HG03521 (cell line): ENCODE data around the gene CARMIL1.
"Not testable (repeated sequence)": the region's sequence is repeated elsewhere in the genome, so short reads cannot be mapped to it uniquely, and the experiment has no call there.

Experiments used
- ATAC-seq: cut with Tn5 transposase; IDR thresholded peaks from one replicate; pipeline ENCODE4 v1.9.1; 2021; ENCODE audit warnings: mild to moderate bottlenecking, moderate library complexity; ENCODE audit not compliant: unreplicated experiment

CARMIL1 gene

GRCh38 chr6:25275436-25275835 is 3.7 kb upstream of the CARMIL1 start:
- no peak for ATAC-seq

- no peak for ATAC-seq
These were observed 1.8 kb upstream of the CARMIL1 start for GRCh38 chr6:25277386-25277785.

GRCh38 chr6:25277857-25278256 is 1.3 kb upstream of the CARMIL1 start:
- ATAC-seq: no peak

- no peak for ATAC-seq
These were observed 787 bp upstream of the CARMIL1 start for GRCh38 chr6:25278261-25278913.

- no peak for ATAC-seq
These were observed 672 bp downstream of the CARMIL1 start for GRCh38 chr6:25279748-25280343.

GRCh38 chr6:25280344-25281074 is 1.3 kb downstream of the CARMIL1 start:
- ATAC-seq: no peak

- ATAC-seq: no peak
These were observed 7.7 kb downstream of the CARMIL1 start for GRCh38 chr6:25286891-25287290.

GRCh38 chr6:25287941-25288340 is 8.8 kb downstream of the CARMIL1 start:
- ATAC-seq: no peak

GRCh38 chr6:25288518-25288917 is 9.3 kb downstream of the CARMIL1 start:
- no peak for ATAC-seq

- no peak for ATAC-seq
These were observed 11.3 kb downstream of the CARMIL1 start for GRCh38 chr6:25290306-25291060.

- no peak for ATAC-seq
These were observed 13.2 kb downstream of the CARMIL1 start for GRCh38 chr6:25292384-25292783.

GRCh38 chr6:25295651-25296050 is 16.5 kb downstream of the CARMIL1 start:
- ATAC-seq: no peak

- ATAC-seq: no peak
These were observed 17.2 kb downstream of the CARMIL1 start for GRCh38 chr6:25296217-25296905.

- ATAC-seq: no peak
These were observed 17.9 kb downstream of the CARMIL1 start for GRCh38 chr6:25297039-25297441.

- no peak for ATAC-seq
These were observed 18.8 kb downstream of the CARMIL1 start for GRCh38 chr6:25297823-25298522.

- not testable (repeated sequence) for ATAC-seq
These were observed 19.3 kb downstream of the CARMIL1 start for GRCh38 chr6:25298523-25298865.

- ATAC-seq: no peak
These were observed 22.2 kb downstream of the CARMIL1 start for GRCh38 chr6:25301362-25301761.

- no peak for ATAC-seq
These were observed 23.0 kb downstream of the CARMIL1 start for GRCh38 chr6:25302151-25302550.

- ATAC-seq: no peak
These were observed 23.5 kb downstream of the CARMIL1 start for GRCh38 chr6:25302677-25303128.

GRCh38 chr6:25303254-25303653 is 24.1 kb downstream of the CARMIL1 start:
- ATAC-seq: no peak
